Uterus (tissue), 2 donors: ENCODE measurements around the gene MPL.

ENCODE experiments used
- POLR2A ChIP-seq, 2 donors: fragments of 450-650 bp; IDR thresholded peaks; one replicate each; pipeline ENCODE4 v1.6.1; 2016; ENCODE audit warnings: antibody characterized with exemption in 2 of 2, mild to moderate bottlenecking in 1 of 2, moderate library complexity in 1 of 2
- TF ChIP-seq, protein P1 (sequence below), 4 experiments: fragments of 200-600 bp in 2 of 4; fragments of 450-650 bp in 2 of 4; sonication (generic) in 2 of 4; IDR thresholded peaks; one replicate each; pipeline ENCODE4 v1.5.1; 2016 to 2019; ENCODE audit warnings: antibody characterized with exemption in 4 of 4, mild to moderate bottlenecking in 2 of 4, moderate library complexity in 1 of 4

GRCh38 chr1:43316738-43317520 lies 20.7 kb upstream of the MPL start:
- TF ChIP-seq, protein P1, sequence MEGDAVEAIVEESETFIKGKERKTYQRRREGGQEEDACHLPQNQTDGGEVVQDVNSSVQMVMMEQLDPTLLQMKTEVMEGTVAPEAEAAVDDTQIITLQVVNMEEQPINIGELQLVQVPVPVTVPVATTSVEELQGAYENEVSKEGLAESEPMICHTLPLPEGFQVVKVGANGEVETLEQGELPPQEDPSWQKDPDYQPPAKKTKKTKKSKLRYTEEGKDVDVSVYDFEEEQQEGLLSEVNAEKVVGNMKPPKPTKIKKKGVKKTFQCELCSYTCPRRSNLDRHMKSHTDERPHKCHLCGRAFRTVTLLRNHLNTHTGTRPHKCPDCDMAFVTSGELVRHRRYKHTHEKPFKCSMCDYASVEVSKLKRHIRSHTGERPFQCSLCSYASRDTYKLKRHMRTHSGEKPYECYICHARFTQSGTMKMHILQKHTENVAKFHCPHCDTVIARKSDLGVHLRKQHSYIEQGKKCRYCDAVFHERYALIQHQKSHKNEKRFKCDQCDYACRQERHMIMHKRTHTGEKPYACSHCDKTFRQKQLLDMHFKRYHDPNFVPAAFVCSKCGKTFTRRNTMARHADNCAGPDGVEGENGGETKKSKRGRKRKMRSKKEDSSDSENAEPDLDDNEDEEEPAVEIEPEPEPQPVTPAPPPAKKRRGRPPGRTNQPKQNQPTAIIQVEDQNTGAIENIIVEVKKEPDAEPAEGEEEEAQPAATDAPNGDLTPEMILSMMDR (IDR thresholded peaks at IDR 0.05): no peak
- no peak for TF ChIP-seq POLR2A (IDR thresholded peaks at IDR 0.05)
